Effector CD4-positive, alpha-beta T cell (primary cell): ENCODE results near the gene ARHGAP35.
"Not testable (repeated sequence)": the region's sequence is repeated elsewhere in the genome, so short reads cannot be mapped to it uniquely, and the experiment has no call there.

Source experiments
- DNase-seq: peaks from one replicate; pipeline ENCODE4 v3.0.0-alpha.2; 2020
- total RNA-seq: gene quantifications from one replicate; lab custom pipeline; 2026; lab: John Stamatoyannopoulos, UW

Gene ARHGAP35
- total RNA-seq, result 81.4 reads per million, percentile 78 among the genes with 10 or more reads in this experiment

- peak; percentile 68 for DNase-seq
These were observed at the start of gene ARHGAP35 for GRCh38 chr19:46860846-46861690. Gene ARHGAP35 (plus strand): TSS chr19:46860997. CDS start chr19:46918676, 57,679 bp downstream.

- DNase-seq, result no peak
These were observed 47.6 kb upstream of the ARHGAP35 start for GRCh38 chr19:46812977-46813838.

DNA sequence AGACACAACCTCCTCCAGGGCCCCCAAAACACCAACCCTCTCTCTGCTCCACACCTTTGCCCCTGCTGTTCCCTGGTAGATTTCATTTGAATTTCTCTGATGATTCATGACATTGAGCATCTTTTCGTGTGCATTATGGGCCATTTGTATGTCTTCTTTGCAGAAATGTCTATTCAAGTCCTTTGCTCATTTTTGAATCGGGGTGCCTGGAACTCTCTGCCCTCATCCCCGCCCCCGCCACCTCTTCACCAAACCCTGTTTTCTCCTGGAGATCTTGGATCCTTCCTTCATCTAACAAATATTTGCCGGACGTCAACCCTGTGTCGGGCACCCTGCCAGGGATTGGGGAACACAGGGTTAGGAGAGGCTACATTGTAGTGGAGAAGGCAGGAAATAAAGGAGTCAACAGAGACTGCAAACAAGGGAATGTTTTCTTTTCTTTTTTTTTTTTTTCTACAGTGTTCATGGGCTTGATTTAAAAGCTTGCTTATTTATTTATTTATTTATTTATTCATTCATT lies 46.9 kb upstream of the ARHGAP35 start:
- DNase-seq, result no peak

DNA sequence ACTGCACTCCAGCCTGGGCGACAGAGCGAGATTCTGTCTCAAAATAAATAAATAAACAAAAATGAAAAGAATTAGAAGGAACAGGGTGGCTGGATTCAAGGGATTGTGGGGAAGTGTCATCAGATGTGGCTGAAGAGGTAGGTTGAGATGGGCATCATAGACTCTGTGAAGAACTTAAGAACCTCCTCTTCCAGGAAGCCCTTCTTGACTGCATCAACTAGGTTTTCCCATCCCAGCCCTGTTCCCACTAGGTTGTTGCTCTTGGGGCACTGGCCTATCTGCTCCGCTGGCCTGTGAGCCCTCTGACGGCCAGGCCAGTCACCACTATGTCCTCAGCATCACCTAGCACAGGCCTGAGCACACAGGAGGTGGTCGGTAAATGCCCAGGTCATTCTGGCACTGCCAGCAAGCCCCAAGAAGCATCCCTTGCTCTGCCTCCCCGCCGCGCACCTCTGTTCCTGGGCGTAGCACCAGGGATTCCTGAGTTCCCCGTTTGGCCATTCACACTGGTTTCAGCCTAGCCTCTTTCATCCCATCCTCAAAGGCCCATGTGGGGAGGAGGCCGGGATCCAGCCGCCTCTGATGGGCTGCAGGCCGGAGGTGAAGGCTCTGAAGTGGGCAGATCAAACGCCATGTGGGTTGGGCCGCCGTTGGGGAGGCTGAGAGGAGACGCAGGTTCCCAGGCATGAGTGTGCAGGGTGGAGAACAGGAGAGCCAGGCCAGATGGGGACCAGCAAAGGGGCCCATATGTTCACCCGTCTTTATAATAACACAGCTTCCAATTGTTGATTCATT lies 44.8 kb upstream of the ARHGAP35 start:
- no peak for DNase-seq

DNA sequence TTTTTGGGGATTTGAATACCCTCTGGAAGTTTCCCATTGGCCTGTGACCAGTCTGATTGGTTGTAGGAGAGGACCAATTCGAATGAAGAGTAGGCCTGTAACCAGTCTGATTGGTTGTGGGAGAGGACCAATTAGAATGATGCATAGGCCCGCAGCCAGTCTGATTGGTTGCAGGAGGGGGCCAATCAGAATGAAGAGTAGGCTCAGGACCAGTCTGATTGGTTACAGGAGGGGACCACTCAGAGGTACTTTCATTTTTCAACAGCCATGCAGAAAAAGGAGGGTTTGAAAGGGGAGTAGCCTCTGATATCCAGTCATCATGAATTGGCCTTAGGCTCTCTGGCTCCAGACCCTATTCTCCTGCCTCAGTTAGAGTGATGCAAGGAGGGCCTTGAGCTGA lies 42.0 kb upstream of the ARHGAP35 start:
- DNase-seq, result no peak

- DNase-seq, result peak; percentile 34
These were observed 39.0 kb upstream of the ARHGAP35 start for GRCh38 chr19:46821512-46822409.

DNA sequence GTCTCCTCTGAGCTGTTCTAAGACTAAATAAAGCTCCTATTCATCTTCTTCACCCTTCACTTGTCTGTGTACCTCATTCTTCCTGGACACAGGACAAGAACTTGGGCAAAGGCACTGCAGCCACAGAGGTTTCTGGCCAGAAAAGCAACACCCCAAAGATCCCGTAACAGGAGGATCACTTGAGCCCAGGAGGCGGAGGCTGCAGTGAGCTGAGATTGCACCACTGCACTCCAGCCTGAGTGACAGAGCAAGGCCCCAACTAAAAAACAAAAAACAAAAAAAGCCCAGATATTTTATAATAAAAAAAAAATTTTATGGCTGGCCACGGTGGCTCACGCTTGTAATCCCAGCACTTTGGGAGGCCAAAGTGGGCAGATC lies 38.4 kb upstream of the ARHGAP35 start:
- DNase-seq, result not testable (repeated sequence)

- no peak for DNase-seq
These were observed 37.7 kb upstream of the ARHGAP35 start for GRCh38 chr19:46823049-46823448.

- DNase-seq, result no peak
These were observed 35.7 kb upstream of the ARHGAP35 start for GRCh38 chr19:46824890-46825730.

GRCh38 chr19:46825731-46826055 lies 35.1 kb upstream of the ARHGAP35 start:
- no peak for DNase-seq

DNA sequence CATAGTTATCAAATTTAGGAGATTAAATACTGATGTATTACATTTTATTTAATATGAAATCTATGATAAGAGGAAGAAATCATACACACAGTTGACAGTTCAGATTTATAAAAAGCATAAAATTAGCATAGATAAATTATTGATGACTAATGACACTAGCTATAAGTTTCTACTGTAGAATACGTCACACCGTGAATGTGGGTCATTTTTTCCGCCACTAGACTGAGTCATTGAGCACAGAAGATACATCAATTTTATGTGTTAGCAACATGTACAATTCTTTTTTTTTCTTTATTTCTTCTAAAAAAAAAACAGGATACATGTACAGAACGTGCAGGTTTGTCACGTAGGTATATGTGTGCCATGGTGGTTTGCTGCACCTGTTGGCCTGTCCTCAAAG lies 32.3 kb upstream of the ARHGAP35 start:
- DNase-seq, result no peak

DNA sequence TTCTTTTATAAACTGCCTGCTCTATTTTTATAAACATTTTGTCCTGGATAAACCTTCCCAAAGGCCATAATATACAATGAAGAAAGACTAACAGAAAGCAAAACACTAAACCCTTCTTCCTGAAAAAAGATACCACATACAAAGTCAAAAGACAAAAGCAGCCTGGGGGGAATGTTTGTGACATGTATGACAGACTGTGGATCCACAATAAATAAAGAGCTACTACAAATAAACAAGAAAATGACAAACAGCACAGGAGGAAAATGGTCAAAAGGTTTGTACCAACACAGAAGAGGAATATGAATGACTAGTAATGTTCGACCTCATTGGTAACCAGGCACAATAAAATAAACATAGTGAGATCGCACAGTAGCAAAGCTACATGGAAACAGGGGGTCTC lies 29.9 kb upstream of the ARHGAP35 start:
- no peak for DNase-seq

DNA sequence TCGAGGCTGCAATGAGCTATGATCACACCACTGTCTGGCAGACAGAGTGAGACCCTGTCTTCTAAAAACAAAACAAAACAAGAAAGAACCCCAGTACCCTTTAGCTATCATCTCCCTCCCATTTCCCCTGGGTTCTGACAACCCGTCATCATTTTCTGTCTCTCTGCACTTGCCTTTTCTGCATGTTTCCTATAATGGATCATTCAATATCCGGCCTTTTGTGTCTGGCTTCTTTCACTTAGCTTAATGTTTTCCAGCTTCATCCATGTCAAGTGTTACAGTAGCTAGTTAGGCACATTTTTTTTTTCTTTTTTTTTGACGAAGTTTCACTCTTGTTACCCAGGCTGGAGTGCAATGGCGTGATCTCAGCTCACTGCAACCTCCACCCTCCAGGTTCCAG lies 26.7 kb upstream of the ARHGAP35 start:
- no peak for DNase-seq

DNA sequence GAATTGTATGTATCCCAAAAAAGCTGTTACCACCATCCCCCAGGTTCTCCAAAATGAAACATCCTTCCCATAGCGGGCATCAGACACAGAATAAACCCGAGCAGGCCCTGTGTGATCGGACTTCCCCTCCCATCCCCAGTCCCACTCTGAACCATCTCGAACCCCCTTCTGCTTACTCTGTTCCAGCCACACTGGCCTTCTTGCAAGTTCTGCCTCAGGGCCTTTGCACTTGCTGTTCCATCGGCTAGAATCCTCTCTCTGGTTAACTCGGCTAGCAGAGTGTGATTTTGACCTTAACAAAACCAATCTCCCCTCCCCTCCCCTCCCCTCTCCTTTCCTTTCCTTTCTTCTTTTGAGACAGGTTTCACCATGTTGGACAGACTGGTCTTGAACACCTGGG lies 25.8 kb upstream of the ARHGAP35 start:
- no peak for DNase-seq

- DNase-seq, result no peak
These were observed 22.6 kb upstream of the ARHGAP35 start for GRCh38 chr19:46838160-46838559.

DNA sequence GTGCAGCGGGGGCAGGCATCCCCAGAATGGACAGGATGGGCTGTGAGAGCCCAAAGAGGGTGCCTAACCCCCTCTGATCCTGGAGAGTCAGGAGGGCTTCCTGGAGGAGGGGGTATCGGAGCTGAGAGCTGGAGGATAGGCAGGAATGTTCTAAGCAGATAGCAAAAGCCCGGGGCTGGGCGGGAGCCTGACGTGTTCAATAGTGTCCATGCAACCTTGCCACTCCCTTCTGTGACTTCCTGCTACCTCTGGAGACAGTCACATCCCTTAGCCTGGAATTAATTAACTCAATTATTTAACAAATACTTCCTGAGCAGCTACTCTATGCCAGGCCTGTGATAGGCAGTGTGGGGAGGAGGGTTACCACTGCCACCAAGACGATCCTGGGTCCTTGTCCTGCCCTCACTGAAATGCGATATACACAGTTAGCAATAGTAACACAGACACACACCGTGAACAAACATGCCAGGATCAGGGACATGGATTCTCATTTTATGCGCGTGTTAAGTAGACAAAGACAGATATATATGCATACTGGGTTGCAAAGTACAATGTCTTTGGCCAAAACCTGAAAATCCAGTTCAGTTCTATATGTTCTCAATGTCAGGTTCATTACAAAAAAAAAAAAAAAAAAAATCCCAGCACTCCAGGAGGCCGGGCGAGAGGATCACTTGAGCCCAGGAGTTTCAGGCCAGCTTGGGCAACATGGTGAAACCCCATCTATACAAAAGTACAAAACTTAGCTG lies 20.9 kb upstream of the ARHGAP35 start:
- no peak for DNase-seq

GRCh38 chr19:46840498-46840942 lies 20.3 kb upstream of the ARHGAP35 start:
- peak; percentile 28 for DNase-seq

- DNase-seq, result no peak
These were observed 19.2 kb upstream of the ARHGAP35 start for GRCh38 chr19:46841458-46842083.

DNA sequence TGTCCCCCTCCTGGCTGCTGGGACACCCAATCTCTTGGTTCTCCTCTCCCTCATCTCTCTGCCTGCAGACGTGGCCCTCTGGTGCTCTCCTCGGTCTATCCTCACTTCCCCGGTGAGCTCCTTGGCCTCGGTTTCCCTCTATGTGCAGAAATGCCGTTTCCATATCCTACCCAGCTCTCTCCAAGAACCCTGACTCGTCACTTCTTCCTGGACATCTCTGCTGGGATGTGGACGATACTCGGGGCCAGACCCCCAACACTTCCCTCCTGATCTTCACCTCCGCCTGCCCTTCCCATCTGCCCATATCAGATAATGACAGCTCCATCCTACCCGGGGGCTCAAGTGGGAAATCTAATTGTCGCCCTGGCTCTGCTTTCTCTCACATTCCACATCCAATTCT lies 18.0 kb upstream of the ARHGAP35 start:
- no peak for DNase-seq
